Panc1 (cell line): Measurements from ENCODE around the gene DDX25. TPM values are rescaled to one million over a fixed set of nuclear protein-coding genes. Genes with fewer than 3 reads are reported as not detected.

Source experiments
- ATAC-seq: fragments of 200-7000 bp; cut with Tn5 transposase; 2 replicates; pipeline ENCODE4 v1.9.1; 2020; ENCODE audit warnings: mild to moderate bottlenecking, moderate library complexity
- BruUV-seq: library from RNA; stranded (reverse); fragments of 400-500 nt; replicated peaks from 2 replicates; lab custom pipeline; 2021; lab: Mats Ljungman, UMichigan
- CTCF ChIA-PET: fragments of 300-600 bp; sonication (Branson Sonifier 250); formaldehyde crosslinking; loops from one replicate; lab custom pipeline; 2022; ENCODE audit warnings: antibody characterized with exemption; lab: Charles Lee
- POLR2A ChIA-PET: fragments of 300-600 bp; sonication (Branson Sonifier 250); formaldehyde crosslinking; loops from one replicate; lab custom pipeline; 2022; ENCODE audit warnings: antibody characterized with exemption; lab: Charles Lee
- DNase-seq: peaks from one replicate; pipeline ENCODE4 v3.0.0-alpha.2; 2010; ENCODE audit warnings: low read depth, low spot score
- H3K27ac ChIP-seq: 2 replicates; pipeline ENCODE4 v1.5.1; 2011; ENCODE audit warnings: mild to moderate bottlenecking, low read length, inconsistent platforms
- H3K27me3 ChIP-seq: fragments of 200-500 bp; sonication (Bioruptor generic); 2 replicates; pipeline ENCODE4 v1.6.0; 2014; ENCODE audit warnings: low read length, inconsistent platforms; ENCODE audit not compliant: control insufficient read depth, insufficient read depth
- H3K36me3 ChIP-seq: fragments of 200-500 bp; sonication (Bioruptor generic); 2 replicates; pipeline ENCODE4 v1.5.1; 2014; ENCODE audit warnings: inconsistent platforms, mild to moderate bottlenecking, low read length, moderate library complexity; ENCODE audit not compliant: control insufficient read depth, insufficient read depth
- H3K4me1 ChIP-seq: 2 replicates; pipeline ENCODE4 v1.5.1; 2011; ENCODE audit warnings: inconsistent platforms, mild to moderate bottlenecking, low read length, moderate library complexity; ENCODE audit not compliant: control insufficient read depth, insufficient read depth
- H3K4me3 ChIP-seq, 2 experiments: 2 replicates each; pipeline ENCODE4 v1.5.1; 2011 to 2012; ENCODE audit warnings: low read depth in 2 of 2, low read length in 2 of 2, mild to moderate bottlenecking in 2 of 2, inconsistent platforms in 1 of 2, moderate library complexity in 1 of 2
- H3K9me3 ChIP-seq: fragments of 200-500 bp; sonication (Bioruptor generic); 2 replicates; pipeline ENCODE4 v1.5.1; 2014; ENCODE audit warnings: low read depth, mild to moderate bottlenecking, inconsistent platforms, low read length, moderate library complexity; ENCODE audit not compliant: control insufficient read depth, insufficient read depth
- CTCF ChIP-seq: fragments of 450-650 bp; IDR thresholded peaks from 2 replicates; pipeline ENCODE4 v1.5.1; 2017; ENCODE audit warnings: mild to moderate bottlenecking
- POLR2AphosphoS5 ChIP-seq: IDR thresholded peaks from 2 replicates; pipeline ENCODE4 v1.6.1; 2012; ENCODE audit warnings: mild to moderate bottlenecking, low read depth, low read length, moderate library complexity
- REST ChIP-seq, 2 experiments: IDR thresholded peaks; 2 replicates each; pipeline ENCODE4 v1.6.1; 2011 to 2012; ENCODE audit warnings: low read depth in 2 of 2, control low read depth in 1 of 2, low read length in 1 of 2, mild to moderate bottlenecking in 1 of 2, moderate library complexity in 1 of 2; ENCODE audit not compliant: insufficient read depth in 1 of 2
- SIN3A ChIP-seq: IDR thresholded peaks from 2 replicates; pipeline ENCODE4 v1.6.1; 2012; ENCODE audit warnings: low read depth, mild to moderate bottlenecking, low read length, moderate library complexity, borderline replicate concordance; ENCODE audit not compliant: insufficient read depth
- TCF7L2 ChIP-seq: IDR thresholded peaks from 2 replicates; pipeline ENCODE4 v1.6.1; 2011; ENCODE audit warnings: mild to moderate bottlenecking, low read depth, low read length, inconsistent platforms
- in situ Hi-C: cut with HindIII; loops from 2 replicates; pipeline ENCODE4 v1.10.0; 2016; ENCODE audit warnings: low sequenced_read_pairs, low pct_unique_long_range_greater_than_20kb
- intact Hi-C: fragments of 100-400 bp; cut with micrococcal nuclease; formaldehyde crosslinking; loops from one replicate; pipeline ENCODE4 v1.10.0; 2022; ENCODE audit not compliant: unreplicated experiment
- total RNA-seq: library from RNA; stranded (reverse); gene quantifications from one replicate; pipeline ENCODE4 v1.2.1, GENCODE V29; 2021; ENCODE audit not compliant: unreplicated experiment

The DDX25 gene
- total RNA-seq, 1 experiment from 2014 or later: 0.15 TPM

GRCh38 chr11:125933030-125933813 is 28.9 kb downstream of the DDX25 start:
- peaks cover 6% of the 10 kb centered on the region for H3K27me3 ChIP-seq
- TF ChIP-seq POLR2AphosphoS5 (no peak), CTCF (no peak), REST (IDR thresholded peaks at IDR 0.05; ENCODE audit: insufficient read depth in 1 of 2, low read depth in 2 of 2, low read length in 1 of 2) (no peak), TCF7L2 (no peak), SIN3A (no peak)
- in situ Hi-C loops (loop anchor here (25.0 kb wide), 1 partner anchor 279 kb away; the partner anchor contains the start of genes FAM118B and RPUSD4), intact Hi-C loops (no loop called here)
- POLR2A ChIA-PET: no interaction called here
- peaks cover 4% of the 10 kb centered on the region; the same call in 1 of the 2 replicates for H3K4me1 ChIP-seq
- BruUV-seq: no TSS peak
- CTCF ChIA-PET: interaction anchor here (0.9 kb wide), 1 partner anchor 128 kb away, joined by 3 read pairs; no protein-coding TSS in a partner anchor
- ATAC-seq (no peak), DNase-seq (no peak)
- no peaks in the 10 kb centered on the region for H3K9me3 ChIP-seq
- no peaks in the 10 kb centered on the region for H3K36me3 ChIP-seq
- no peak overlapping the region for H3K27ac ChIP-seq
- H3K4me3 ChIP-seq: no peak overlapping the region

GRCh38 chr11:125934473-125934872 is 30.2 kb downstream of the DDX25 start:
- H3K27me3 ChIP-seq: peaks cover 4% of the 10 kb centered on the region
- no peak for TF ChIP-seq SIN3A
- no peak for TF ChIP-seq REST (IDR thresholded peaks at IDR 0.05; ENCODE audit: insufficient read depth in 1 of 2, low read depth in 2 of 2, low read length in 1 of 2)
- no peak for TF ChIP-seq CTCF
- TF ChIP-seq TCF7L2: no peak
- no peak for TF ChIP-seq POLR2AphosphoS5
- H3K36me3 ChIP-seq: no peaks in the 10 kb centered on the region
- intact Hi-C loops (no loop called here), in situ Hi-C loops (loop anchor here (25.0 kb wide), 1 partner anchor 278 kb away; the partner anchor contains the start of genes FAM118B and RPUSD4)
- H3K27ac ChIP-seq: no peak overlapping the region
- no TSS peak for BruUV-seq
- H3K9me3 ChIP-seq: no peaks in the 10 kb centered on the region
- DNase-seq: no peak
- CTCF ChIA-PET: no interaction called here
- POLR2A ChIA-PET: no interaction called here
- no peak overlapping the region for H3K4me3 ChIP-seq
- no peak for ATAC-seq
- H3K4me1 ChIP-seq: peaks cover 4% of the 10 kb centered on the region; the same call in 1 of the 2 replicates
